ENCODE measurements around the gene RSRC1.

RSRC1 gene

DNA sequence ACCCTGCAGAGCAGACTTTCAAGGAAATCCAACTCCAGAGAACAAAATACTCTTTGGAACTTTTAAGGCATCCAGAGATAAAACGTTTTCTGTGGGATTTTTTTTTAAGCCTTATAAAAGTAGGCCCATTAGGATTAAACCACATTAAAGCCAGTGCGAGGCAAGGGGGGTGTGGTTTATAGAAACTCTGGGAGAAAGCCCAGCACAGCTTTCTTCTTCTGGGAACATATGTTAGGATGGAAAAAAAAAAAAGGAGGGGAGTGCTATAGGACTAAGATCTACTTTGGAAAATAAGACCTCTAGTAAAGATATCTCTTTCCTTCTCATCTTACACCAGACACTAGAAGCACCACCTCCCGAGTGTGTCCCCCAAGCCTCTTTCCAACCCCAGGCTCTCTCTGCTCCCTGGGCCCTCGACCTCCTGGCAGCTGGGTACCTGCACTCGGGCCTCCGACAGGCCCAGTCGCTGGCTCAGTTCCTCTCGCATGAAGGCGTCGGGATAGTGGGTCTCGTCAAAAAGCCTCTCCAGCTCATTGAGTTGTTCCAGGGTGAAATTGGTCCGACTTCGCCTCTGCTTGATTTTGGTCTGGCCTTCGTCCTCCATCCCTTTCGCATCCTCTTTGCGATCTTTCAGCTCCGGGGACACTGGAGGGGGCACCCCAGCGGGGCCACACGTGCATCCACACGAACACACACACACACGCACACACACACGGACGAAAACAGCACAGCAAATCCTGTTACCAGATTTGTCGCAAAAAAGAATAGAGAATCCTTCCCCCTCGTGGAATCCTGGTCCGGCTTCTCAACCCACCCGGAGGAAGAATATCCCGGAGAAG lies 7.4 kb upstream of the RSRC1 start:
- no peak overlapping the region for H3K9ac ChIP-seq (ENCODE audit: low read depth, low read length)
- no peak overlapping the region for H2AFZ ChIP-seq (ENCODE audit: low read depth, low read length)
- DNase-seq: no peak
- H3K79me2 ChIP-seq (ENCODE audit: insufficient read depth, low read length): no peaks in the 10 kb centered on the region
- H3K4me1 ChIP-seq (ENCODE audit: insufficient read depth, low read length): peaks cover 8% of the 10 kb centered on the region
- no peak for ATAC-seq (ENCODE audit: insufficient read depth, low read depth)
- no peak overlapping the region for H3K4me3 ChIP-seq (ENCODE audit: low read depth in 1 of 2, low read length in 2 of 2)
- no peaks in the 10 kb centered on the region for H3K36me3 ChIP-seq (ENCODE audit: insufficient read depth, low read length)
- no peak overlapping the region for H3K27ac ChIP-seq (ENCODE audit: low read length)
- TF ChIP-seq EZH2 (IDR thresholded peaks at IDR 0.05; ENCODE audit: borderline replicate concordance, low read depth, low read length, severe bottlenecking): no peak
- TF ChIP-seq, protein P1, sequence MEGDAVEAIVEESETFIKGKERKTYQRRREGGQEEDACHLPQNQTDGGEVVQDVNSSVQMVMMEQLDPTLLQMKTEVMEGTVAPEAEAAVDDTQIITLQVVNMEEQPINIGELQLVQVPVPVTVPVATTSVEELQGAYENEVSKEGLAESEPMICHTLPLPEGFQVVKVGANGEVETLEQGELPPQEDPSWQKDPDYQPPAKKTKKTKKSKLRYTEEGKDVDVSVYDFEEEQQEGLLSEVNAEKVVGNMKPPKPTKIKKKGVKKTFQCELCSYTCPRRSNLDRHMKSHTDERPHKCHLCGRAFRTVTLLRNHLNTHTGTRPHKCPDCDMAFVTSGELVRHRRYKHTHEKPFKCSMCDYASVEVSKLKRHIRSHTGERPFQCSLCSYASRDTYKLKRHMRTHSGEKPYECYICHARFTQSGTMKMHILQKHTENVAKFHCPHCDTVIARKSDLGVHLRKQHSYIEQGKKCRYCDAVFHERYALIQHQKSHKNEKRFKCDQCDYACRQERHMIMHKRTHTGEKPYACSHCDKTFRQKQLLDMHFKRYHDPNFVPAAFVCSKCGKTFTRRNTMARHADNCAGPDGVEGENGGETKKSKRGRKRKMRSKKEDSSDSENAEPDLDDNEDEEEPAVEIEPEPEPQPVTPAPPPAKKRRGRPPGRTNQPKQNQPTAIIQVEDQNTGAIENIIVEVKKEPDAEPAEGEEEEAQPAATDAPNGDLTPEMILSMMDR (IDR thresholded peaks at IDR 0.05; ENCODE audit: borderline replicate concordance, extremely low read depth, low read length, poor library complexity, severe bottlenecking): no peak
- no peaks in the 10 kb centered on the region for H4K20me1 ChIP-seq (ENCODE audit: insufficient read depth, low read length)
- no peaks in the 10 kb centered on the region for H3K9me3 ChIP-seq (ENCODE audit: insufficient read depth, low read length, severe bottlenecking)
- H3K4me2 ChIP-seq (ENCODE audit: insufficient read depth, low read length): no peak overlapping the region
- H3K27me3 ChIP-seq (ENCODE audit: insufficient read depth, low read length, poor library complexity): peaks cover 31% of the 10 kb centered on the region

DNA sequence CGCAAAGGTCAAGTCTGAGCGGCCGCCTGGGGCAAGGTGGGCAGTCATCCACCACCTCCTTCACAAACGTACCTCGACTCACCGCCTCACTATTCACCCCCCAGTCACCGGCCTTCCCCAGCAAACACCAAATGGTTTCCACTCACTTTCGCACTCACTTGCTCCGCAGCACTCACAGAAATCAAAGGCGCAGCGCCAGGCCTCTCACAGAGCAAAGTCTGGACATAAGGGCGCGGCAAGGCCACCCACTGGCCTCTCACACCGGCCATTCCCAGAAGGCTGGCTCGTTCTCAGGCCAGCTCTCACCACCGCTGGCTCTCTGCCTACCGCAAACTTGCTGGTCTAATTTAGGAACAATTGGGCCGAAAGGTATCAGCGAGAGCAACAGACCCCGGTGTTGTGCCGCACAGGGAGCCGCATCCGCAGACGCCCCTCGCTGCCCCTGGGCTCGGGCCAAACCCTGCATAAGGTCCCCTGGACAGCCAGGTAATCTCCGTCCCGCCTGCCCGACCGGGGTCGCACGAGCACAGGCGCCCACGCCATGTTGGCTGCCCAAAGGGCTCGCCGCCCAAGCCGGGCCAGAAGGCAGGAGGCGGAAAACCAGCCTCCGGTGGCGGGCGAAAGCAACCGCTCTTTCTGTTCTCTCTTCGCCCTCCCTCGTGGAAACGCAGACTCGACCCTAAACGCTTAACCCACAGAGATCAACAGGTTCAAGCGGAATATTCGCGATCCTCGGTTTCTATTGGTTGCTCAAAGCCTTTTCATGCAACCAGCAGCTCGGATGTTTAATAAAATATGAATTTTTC lies 6.6 kb upstream of the RSRC1 start:
- Histone ChIP-seq H3K4me2 (ENCODE audit: insufficient read depth, low read length) (no peak overlapping the region), H3K4me3 (ENCODE audit: low read depth in 1 of 2, low read length in 2 of 2) (no peak overlapping the region)

DNA sequence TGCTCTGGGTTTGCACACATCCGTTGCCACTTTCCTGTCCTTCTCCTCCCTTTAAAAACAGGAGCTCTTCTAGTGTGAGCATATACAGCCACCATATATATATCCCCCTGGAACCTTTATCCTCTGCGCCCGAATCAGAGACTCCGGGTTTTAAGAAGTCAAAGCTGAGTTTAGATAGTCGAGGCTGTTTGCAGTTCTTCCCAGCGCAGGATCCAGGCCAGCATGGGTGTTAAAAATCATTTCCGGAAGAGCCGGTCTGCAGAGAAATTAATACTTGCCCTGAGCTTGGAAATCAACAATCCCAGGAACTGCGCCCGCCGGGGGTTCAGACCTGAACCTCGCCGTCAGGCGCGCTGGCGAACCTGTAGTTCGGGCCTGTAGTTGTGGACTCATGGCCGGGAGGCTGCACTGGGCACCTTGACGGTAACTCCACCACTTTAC lies 6.0 kb upstream of the RSRC1 start:
- Histone ChIP-seq H3K27ac (ENCODE audit: low read length) (no peak overlapping the region), H2AFZ (ENCODE audit: low read depth, low read length) (no peak overlapping the region), H3K4me3 (ENCODE audit: low read depth in 1 of 2, low read length in 2 of 2) (no peak overlapping the region), H3K9ac (ENCODE audit: low read depth, low read length) (no peak overlapping the region), H3K36me3 (ENCODE audit: insufficient read depth, low read length) (no peaks in the 10 kb centered on the region), H3K27me3 (ENCODE audit: insufficient read depth, low read length, poor library complexity) (peaks cover 17% of the 10 kb centered on the region), H3K79me2 (ENCODE audit: insufficient read depth, low read length) (no peaks in the 10 kb centered on the region), H3K4me2 (ENCODE audit: insufficient read depth, low read length) (no peak overlapping the region), H4K20me1 (ENCODE audit: insufficient read depth, low read length) (no peaks in the 10 kb centered on the region), H3K4me1 (ENCODE audit: insufficient read depth, low read length) (peaks cover 5% of the 10 kb centered on the region; the same call in 1 of the 2 replicates), H3K9me3 (ENCODE audit: insufficient read depth, low read length, severe bottlenecking) (no peaks in the 10 kb centered on the region)
- no peak for DNase-seq
- no peak for TF ChIP-seq EZH2 (IDR thresholded peaks at IDR 0.05; ENCODE audit: borderline replicate concordance, low read depth, low read length, severe bottlenecking)
- TF ChIP-seq, protein P1 (IDR thresholded peaks at IDR 0.05; ENCODE audit: borderline replicate concordance, extremely low read depth, low read length, poor library complexity, severe bottlenecking): no peak
- ATAC-seq (ENCODE audit: insufficient read depth, low read depth): no peak

More for the DNA sequence above, 6.6 kb upstream of the RSRC1 start:
- Histone ChIP-seq H3K9me3 (ENCODE audit: insufficient read depth, low read length, severe bottlenecking) (no peaks in the 10 kb centered on the region), H3K36me3 (ENCODE audit: insufficient read depth, low read length) (no peaks in the 10 kb centered on the region), H3K79me2 (ENCODE audit: insufficient read depth, low read length) (no peaks in the 10 kb centered on the region), H3K9ac (ENCODE audit: low read depth, low read length) (no peak overlapping the region), H3K4me1 (ENCODE audit: insufficient read depth, low read length) (peaks cover under 1% of the 10 kb centered on the region; the same call in 1 of the 2 replicates), H3K27me3 (ENCODE audit: insufficient read depth, low read length, poor library complexity) (peaks cover 23% of the 10 kb centered on the region), H3K27ac (ENCODE audit: low read length) (no peak overlapping the region), H4K20me1 (ENCODE audit: insufficient read depth, low read length) (no peaks in the 10 kb centered on the region), H2AFZ (ENCODE audit: low read depth, low read length) (no peak overlapping the region)
- no peak for DNase-seq
- ATAC-seq (ENCODE audit: insufficient read depth, low read depth): no peak
- TF ChIP-seq, protein P1 (IDR thresholded peaks at IDR 0.05; ENCODE audit: borderline replicate concordance, extremely low read depth, low read length, poor library complexity, severe bottlenecking): no peak
- TF ChIP-seq EZH2 (IDR thresholded peaks at IDR 0.05; ENCODE audit: borderline replicate concordance, low read depth, low read length, severe bottlenecking): no peak
